D721Med (cell line): ENCODE measurements around the gene FILIP1.

Experiments used
- DNase-seq: peaks from one replicate; pipeline ENCODE4 v3.0.0; 2011; ENCODE audit warnings: low spot score; ENCODE audit not compliant: insufficient read length
- FAIRE-seq: peaks from 2 replicates; lab custom pipeline; 2011; peaks lifted over from hg19 to GRCh38; lab: Jason Lieb, UNC
- CTCF ChIP-seq: IDR thresholded peaks from 2 replicates; pipeline ENCODE4 v1.5.1; 2012; ENCODE audit warnings: mild to moderate bottlenecking, control low read depth; ENCODE audit not compliant: insufficient read depth; ENCODE audit errors: missing control alignments

Gene FILIP1

GRCh38 chr6:75273009-75273408 lies 220.6 kb downstream of the FILIP1 start:
- DNase-seq (no peak), FAIRE-seq (peak; percentile 16)
- TF ChIP-seq CTCF, result no peak

- DNase-seq (no peak), FAIRE-seq (no peak)
- no peak for TF ChIP-seq CTCF
These were observed 221.3 kb downstream of the FILIP1 start for GRCh38 chr6:75272145-75272840.

GRCh38 chr6:75268988-75269354 lies 224.6 kb downstream of the FILIP1 start:
- TF ChIP-seq CTCF, result no peak
- DNase-seq (no peak), FAIRE-seq (no peak)

GRCh38 chr6:75268121-75268987 lies 225.2 kb downstream of the FILIP1 start:
- TF ChIP-seq CTCF, result no peak
- FAIRE-seq, result no peak
- no peak for DNase-seq

GRCh38 chr6:75267461-75267860 lies 226.1 kb downstream of the FILIP1 start:
- no peak for TF ChIP-seq CTCF
- DNase-seq (no peak), FAIRE-seq (no peak)

GRCh38 chr6:75266716-75267291 lies 226.8 kb downstream of the FILIP1 start:
- DNase-seq, result no peak
- FAIRE-seq, result peak; percentile 92
- TF ChIP-seq CTCF, result peak; percentile 81
